K562 (cell line): ENCODE measurements around the gene DYNLT4. TPM values are rescaled to one million over a fixed set of nuclear protein-coding genes. Genes with fewer than 3 reads are reported as not detected.
A peak's percentile ranks its signal among the peaks of the same experiment; 100 is the strongest.

ENCODE experiments used
- ATAC-seq: fragments of 200-7000 bp; cut with Tn5 transposase; 3 replicates; pipeline ENCODE4 v1.9.1; 2020; ENCODE audit warnings: moderate library complexity
- BruUV-seq: library from RNA; stranded (reverse); fragments of 400-500 nt; replicated peaks from 2 replicates; lab custom pipeline; 2021; lab: Mats Ljungman, UMichigan
- CTCF ChIA-PET: fragments of 300-600 bp; formaldehyde crosslinking; extraction: SDS; loops from one replicate; lab custom pipeline; 2021; ENCODE audit warnings: low intra/inter-chr PET ratio; lab: Yijun Ruan, JAX
- POLR2A ChIA-PET: fragments of 300-600, 350-650 bp; sonication (Branson Sonifier 250); formaldehyde crosslinking; extraction: SDS; loops from one replicate; lab custom pipeline; 2021; ENCODE audit warnings: antibody characterized with exemption, inconsistent platforms; lab: Yijun Ruan, JAX
- DNase-seq, 4 experiments: peaks; one replicate each; pipeline versions ENCODE4 v3.0.0 to v3.0.0-alpha.2; 2011 to 2018; ENCODE audit warnings: low spot score in 3 of 4, mixed read lengths in 3 of 4; ENCODE audit errors: extremely low read depth in 1 of 4
- FAIRE-seq: peaks from 2 replicates; lab custom pipeline; 2011; peaks lifted over from hg19 to GRCh38; lab: Jason Lieb, UNC
- H2AFZ ChIP-seq: 2 replicates; pipeline ENCODE4 v1.6.0; 2011; ENCODE audit warnings: low read depth, low read length, control low read depth, inconsistent platforms
- H3K27ac ChIP-seq: fragments of 200-600 bp; 3 replicates; pipeline ENCODE4 v1.8.0; 2011; ENCODE audit warnings: low read depth, mild to moderate bottlenecking, control low read depth, inconsistent platforms, low read length, moderate library complexity, mixed read lengths; ENCODE audit errors: extremely low read depth
- H3K27me3 ChIP-seq, 2 experiments: fragments of 300-600 bp in 1 of 2; 2 replicates in 1 of 2; 3 replicates in 1 of 2; pipeline versions ENCODE4 v1.6.0 to v1.8.0; 2011; ENCODE audit warnings: inconsistent platforms in 2 of 2, low read length in 2 of 2, mild to moderate bottlenecking in 1 of 2, mixed read lengths in 1 of 2, moderate library complexity in 1 of 2; ENCODE audit not compliant: control insufficient read depth in 2 of 2, insufficient read depth in 2 of 2
- H3K36me3 ChIP-seq: fragments of 300-600 bp; 3 replicates; pipeline ENCODE4 v1.8.0; 2011; ENCODE audit warnings: mild to moderate bottlenecking, low read length, inconsistent platforms; ENCODE audit not compliant: control insufficient read depth, insufficient read depth
- H3K4me1 ChIP-seq, 2 experiments: fragments of 200-600 bp in 1 of 2; replicated peaks in 1 of 2; 2 replicates in 1 of 2; 3 replicates in 1 of 2; pipeline versions ENCODE4 v1.5.1 to v1.8.0; 2011; ENCODE audit warnings: inconsistent platforms in 2 of 2, low read length in 2 of 2, mild to moderate bottlenecking in 1 of 2, mixed read lengths in 1 of 2, moderate library complexity in 1 of 2; ENCODE audit not compliant: control insufficient read depth in 2 of 2, insufficient read depth in 2 of 2
- H3K4me2 ChIP-seq: 2 replicates; pipeline ENCODE4 v1.6.1; 2011; ENCODE audit warnings: low read length, control low read depth, inconsistent platforms, mixed read lengths; ENCODE audit not compliant: insufficient read depth
- H3K4me3 ChIP-seq: fragments of 200-600 bp; sonication (generic), shearing (Covaris generic); 2 replicates; pipeline ENCODE4 v1.5.1; 2016; ENCODE audit warnings: control low read depth, inconsistent platforms
- H3K79me2 ChIP-seq: fragments of 200-600 bp; 3 replicates; pipeline ENCODE4 v1.8.0; 2011; ENCODE audit warnings: low read length, inconsistent platforms; ENCODE audit not compliant: control insufficient read depth, insufficient read depth
- H3K9ac ChIP-seq, 2 experiments: 2 replicates each; pipeline versions ENCODE4 v1.6.0 to v1.6.1; 2011; ENCODE audit warnings: low read depth in 2 of 2, low read length in 2 of 2, control low read depth in 1 of 2, inconsistent platforms in 1 of 2, mild to moderate bottlenecking in 1 of 2, mixed read lengths in 1 of 2; ENCODE audit not compliant: insufficient read depth in 1 of 2
- H3K9me1 ChIP-seq: one replicate; pipeline ENCODE4 v1.6.0; 2011; ENCODE audit warnings: inconsistent platforms, mild to moderate bottlenecking, low read length, moderate library complexity; ENCODE audit not compliant: control insufficient read depth, insufficient read depth
- H3K9me3 ChIP-seq: replicated peaks from 2 replicates; pipeline ENCODE4 v1.5.1; 2011; ENCODE audit warnings: low read depth, low read length, inconsistent platforms; ENCODE audit not compliant: control insufficient read depth, insufficient read depth
- H4K20me1 ChIP-seq: replicated peaks from 2 replicates; pipeline ENCODE4 v1.6.1; 2011; ENCODE audit warnings: low read length, inconsistent platforms, mixed read lengths; ENCODE audit not compliant: control insufficient read depth, insufficient read depth
- ARNT ChIP-seq, 2 experiments: fragments of 450-650 bp; IDR thresholded peaks; 2 replicates each; pipeline ENCODE4 v1.6.1; 2016; ENCODE audit warnings: mild to moderate bottlenecking in 1 of 2
- CTBP1 ChIP-seq: fragments of 450-650 bp; IDR thresholded peaks from 2 replicates; pipeline ENCODE4 v1.6.1; 2016; ENCODE audit warnings: borderline replicate concordance
- DPF2 ChIP-seq: fragments of 450-650 bp; IDR thresholded peaks from 2 replicates; pipeline ENCODE4 v1.6.1; 2016
- FOXK1 ChIP-seq: sonication (generic); formaldehyde crosslinking; IDR thresholded peaks from 2 replicates; pipeline ENCODE4 v1.8.0; 2022; ENCODE audit warnings: missing genetic modification reagents, mild to moderate bottlenecking, borderline replicate concordance
- NR1H2 ChIP-seq: sonication (generic); formaldehyde crosslinking; IDR thresholded peaks from 2 replicates; pipeline ENCODE4 v1.4.0; 2020; ENCODE audit warnings: mild to moderate bottlenecking, missing genetic modification reagents
- NRF1 ChIP-seq, 2 experiments: fragments of 450-650 bp; IDR thresholded peaks in 1 of 2; conservative IDR thresholded peaks in 1 of 2; 2 replicates each; pipeline ENCODE4 v1.6.1; 2014; ENCODE audit warnings: mild to moderate bottlenecking in 2 of 2
- PKNOX1 ChIP-seq: fragments of 450-650 bp; IDR thresholded peaks from 2 replicates; pipeline ENCODE4 v1.6.1; 2016
- RBFOX2 ChIP-seq: fragments of 200-400 bp; formaldehyde crosslinking; IDR thresholded peaks from 2 replicates; pipeline ENCODE4 v1.6.1; 2017; ENCODE audit warnings: low read depth, mild to moderate bottlenecking, low read length, moderate library complexity
- RERE ChIP-seq: sonication (generic); formaldehyde crosslinking; IDR thresholded peaks from 2 replicates; pipeline ENCODE4 v1.8.0; 2023; ENCODE audit warnings: missing genetic modification reagents, mild to moderate bottlenecking, borderline replicate concordance
- SOX6 ChIP-seq: fragments of 450-650 bp; IDR thresholded peaks from 2 replicates; pipeline ENCODE4 v1.6.1; 2014; ENCODE audit warnings: mild to moderate bottlenecking
- TCF7L2 ChIP-seq: fragments of 150-350 bp; IDR thresholded peaks from 2 replicates; pipeline ENCODE4 v1.6.1; 2016; ENCODE audit warnings: low read depth, mild to moderate bottlenecking, low read length, moderate library complexity
- VEZF1 ChIP-seq: fragments of 200-800 bp; sonication (Bioruptor generic); IDR thresholded peaks from 2 replicates; pipeline ENCODE4 v1.6.1; 2017; ENCODE audit warnings: missing genetic modification characterization, missing compliant biosample characterization
- ZNF12 ChIP-seq: sonication (generic); formaldehyde crosslinking; IDR thresholded peaks from 2 replicates; pipeline ENCODE4 v1.4.0; 2020; ENCODE audit warnings: mild to moderate bottlenecking, missing genetic modification reagents
- ZNF764 ChIP-seq: fragments of 250-450 bp; sonication (Bioruptor Pico); IDR thresholded peaks from 2 replicates; pipeline ENCODE4 v1.4.0; 2020; ENCODE audit warnings: low read depth, mild to moderate bottlenecking, moderate library complexity
- WGBS: fragments of 100-300 bp; shearing (Covaris generic); methylation state at CpG from one replicate; pipeline ENCODE4 v1.1.6; 2016; ENCODE audit warnings: low coverage, mixed read lengths; ENCODE audit not compliant: insufficient coverage; ENCODE audit errors: missing lambda C conversion rate; 5-methylcytosine and 5-hydroxymethylcytosine counted together
- in situ Hi-C: fragments of 300-500 bp; cut with MboI; formaldehyde crosslinking; loops from 4 replicates; pipeline ENCODE4 v1.15.0; 2018; ENCODE audit warnings: inconsistent platforms, mixed read lengths
- intact Hi-C: fragments of 100-400 bp; cut with micrococcal nuclease; formaldehyde crosslinking; loops from 2 replicates; pipeline ENCODE4 v1.14.2; 2022
- polyA plus RNA-seq, 8 experiments: library from polyadenylated mRNA; depleted of rRNA in 4 of 8; stranded (reverse) in 5 of 8; unstranded in 3 of 8; fragments of >200 nt; fragmentation: Nextera tagmentation in 2 of 8; fragmentation: Illumina TruSeq in 1 of 8; extraction: Ambion mirVana in 2 of 8; extraction: Trizol in 1 of 8; gene quantifications; 2 replicates each; pipeline versions ENCODE4 v1.2.1 to v1.2.3, GENCODE V29; 2011 to 2014; ENCODE audit warnings: inconsistent platforms in 1 of 8, missing spikeins in 1 of 8
- total RNA-seq, 7 experiments: library from RNA; depleted of rRNA in 6 of 7; stranded (reverse); fragments of >200 nt in 6 of 7; fragmentation: Illumina TruSeq in 2 of 7; extraction: Trizol in 2 of 7; gene quantifications; 2 replicates each; pipeline versions ENCODE4 v1.2.1 to v1.2.3, GENCODE V29; 2011 to 2021; ENCODE audit warnings: low replicate concordance in 1 of 7

Gene DYNLT4
- total and polyA plus RNA-seq, 9 of the 15 experiments (the other 6 are each of a cell fraction or from before 2014, with no cell fraction given) = 0.29 to 0.73 TPM; not detected in 7

GRCh38 chr1:44790968-44791801, 16.0 kb downstream of the DYNLT4 start:
- WGBS = 12% methylated on average over 7 of the region's 7 CpGs
- peaks cover 20 to 21% of the 10 kb centered on the region in 2 experiments; a peak in 4 of 5 replicates for H3K4me1 ChIP-seq
- H3K27me3 ChIP-seq = no peaks in the 10 kb centered on the region
- H3K9me3 ChIP-seq = no peaks in the 10 kb centered on the region
- H3K4me3 ChIP-seq = no peak overlapping the region
- FAIRE-seq = peak; percentile 78
- H3K9ac ChIP-seq = peak overlapping the region; percentile 4 to 66; a peak in 2 of 4 replicates
- ChIA-PET POLR2A (interaction anchor here (0.5 to 12.0 kb wide), 9 partner anchors 9 to 728 kb away, joined by 3 to 253 read pairs (median 3); partner anchors contain the start of genes PLK3 and RPS8), CTCF (no interaction called here)
- peak in 3 of 4 experiments; percentile 44 to 74 (median 65) for DNase-seq
- peak overlapping the region; percentile 69 for H3K4me2 ChIP-seq
- no peaks in the 10 kb centered on the region for H3K36me3 ChIP-seq
- ATAC-seq = peak; percentile 45
- no peaks in the 10 kb centered on the region for H4K20me1 ChIP-seq
- H3K27ac ChIP-seq = no peak overlapping the region
- H2AFZ ChIP-seq = peak overlapping the region; percentile 67
- BruUV-seq = no TSS peak
- H3K9me1 ChIP-seq = no peaks in the 10 kb centered on the region
- in situ Hi-C loops (loop anchor here (5.0 to 10.0 kb wide), 2 partner anchors 221 to 514 kb away; partner anchors contain the start of genes HECTD3 and UROD), intact Hi-C loops (loop anchor here (5.0 kb wide), 2 partner anchors 41 to 221 kb away; partner anchors contain the start of genes HECTD3 and UROD)
- H3K79me2 ChIP-seq = no peaks in the 10 kb centered on the region
- peak; percentile 71; the same call in 1 of the 2 replicates for TF ChIP-seq CTBP1
- TF ChIP-seq NR1H2 = no peak
- peak; percentile 94 for TF ChIP-seq PKNOX1
- TF ChIP-seq SOX6 = peak; percentile 80
- no peak for TF ChIP-seq TCF7L2
- TF ChIP-seq RERE (CRISPR knock-in tag) = no peak
- peak; percentile 68 for TF ChIP-seq DPF2
- TF ChIP-seq ARNT (IDR thresholded peaks at IDR 0.05) = no peak
- no peak for TF ChIP-seq RBFOX2
- TF ChIP-seq ZNF12 (CRISPR knock-in tag) = no peak
- no peak for TF ChIP-seq FOXK1 (CRISPR knock-in tag)
- TF ChIP-seq ZNF764 (CRISPR knock-in tag) = no peak
- TF ChIP-seq NRF1 (conservative IDR thresholded peaks at IDR 0.05 in 1 of 2, IDR thresholded peaks at IDR 0.05 in 1 of 2) = no peak
- no peak for TF ChIP-seq VEZF1
